MCF 10A (cell line): Measurements from ENCODE around the gene GPR137C. TPM values are rescaled to one million over a fixed set of nuclear protein-coding genes. Genes with fewer than 3 reads are reported as not detected.

Source experiments
- BruUV-seq: library from RNA; stranded (reverse); fragments of 400-500 nt; replicated peaks from 2 replicates; lab custom pipeline; 2021; lab: Mats Ljungman, UMichigan
- CTCF ChIA-PET: fragments of 300-600 bp; sonication (Branson Sonifier 250); formaldehyde crosslinking; extraction: SDS; loops from one replicate; lab custom pipeline; 2021; ENCODE audit warnings: antibody characterized with exemption, inconsistent platforms; lab: Yijun Ruan, JAX
- POLR2A ChIA-PET: fragments of 300-600, 350-650 bp; sonication (Branson Sonifier 250); formaldehyde crosslinking; extraction: SDS; loops from one replicate; lab custom pipeline; 2020; ENCODE audit warnings: antibody characterized with exemption, inconsistent platforms; lab: Yijun Ruan, JAX
- DNase-seq: peaks from one replicate; pipeline ENCODE4 v3.0.0-alpha.2; 2018; ENCODE audit not compliant: unreplicated experiment
- H3K27ac Mint-ChIP-seq: one replicate; pipeline ENCODE4 v1.8.0; 2022; ENCODE audit warnings: mild to moderate bottlenecking, low read depth, mixed read lengths; ENCODE audit not compliant: unreplicated experiment
- H3K27me3 Mint-ChIP-seq: one replicate; pipeline ENCODE4 v1.8.0; 2022; ENCODE audit warnings: mixed read lengths; ENCODE audit not compliant: insufficient read depth, unreplicated experiment
- H3K36me3 Mint-ChIP-seq: one replicate; pipeline ENCODE4 v1.8.0; 2022; ENCODE audit warnings: mild to moderate bottlenecking, moderate library complexity, mixed read lengths; ENCODE audit not compliant: insufficient read depth, unreplicated experiment
- H3K4me1 Mint-ChIP-seq: one replicate; pipeline ENCODE4 v1.8.0; 2022; ENCODE audit warnings: mixed read lengths; ENCODE audit not compliant: insufficient read depth, unreplicated experiment
- H3K4me3 Mint-ChIP-seq: one replicate; pipeline ENCODE4 v1.8.0; 2022; ENCODE audit warnings: mild to moderate bottlenecking, moderate library complexity, mixed read lengths; ENCODE audit not compliant: unreplicated experiment
- H3K9me3 Mint-ChIP-seq: one replicate; pipeline ENCODE4 v1.8.0; 2022; ENCODE audit warnings: mixed read lengths; ENCODE audit not compliant: unreplicated experiment
- intact Hi-C: fragments of 100-400 bp; cut with micrococcal nuclease; formaldehyde crosslinking; loops from 2 replicates; pipeline ENCODE4 v1.14.1; 2022
- total RNA-seq: library from RNA; stranded (reverse); gene quantifications from 2 replicates; pipeline ENCODE4 v1.2.3, GENCODE V29; 2022
- TF ChIP-seq, protein P1 (sequence below): fragments of 200-600 bp; IDR thresholded peaks from one replicate; pipeline ENCODE4 v1.8.0; 2022; ENCODE audit warnings: antibody characterized with exemption, mild to moderate bottlenecking; ENCODE audit not compliant: unreplicated experiment

Gene GPR137C
- total RNA-seq, 1 experiment from 2014 or later, result not detected

DNA sequence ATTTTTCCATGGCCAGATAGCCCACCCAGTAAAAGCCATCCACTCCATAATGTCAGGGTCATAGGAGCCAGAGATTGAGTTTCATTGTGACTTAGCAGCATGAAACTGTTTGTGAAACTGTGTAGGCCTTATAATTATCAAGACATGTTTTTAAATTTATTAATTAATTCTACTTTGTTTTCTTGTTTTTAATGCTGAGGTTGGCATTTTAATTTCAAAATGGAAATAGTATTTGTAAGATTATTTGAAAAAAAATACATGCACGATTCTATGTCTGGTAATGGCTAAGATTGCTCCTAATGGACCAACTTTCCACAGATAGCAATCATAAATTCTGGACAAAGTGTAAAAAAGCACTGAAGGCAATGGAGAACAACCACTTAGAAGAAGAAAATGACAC lies 67.1 kb downstream of the GPR137C start:
- Mint-ChIP-seq H3K27me3 (no peaks in the 10 kb centered on the region), H3K4me1 (no peaks in the 10 kb centered on the region), H3K27ac (no peak overlapping the region), H3K9me3 (no peaks in the 10 kb centered on the region), H3K4me3 (no peak overlapping the region), H3K36me3 (no peaks in the 10 kb centered on the region)
- ChIA-PET CTCF (no interaction called here), POLR2A (no interaction called here)
- TF ChIP-seq, protein P1, sequence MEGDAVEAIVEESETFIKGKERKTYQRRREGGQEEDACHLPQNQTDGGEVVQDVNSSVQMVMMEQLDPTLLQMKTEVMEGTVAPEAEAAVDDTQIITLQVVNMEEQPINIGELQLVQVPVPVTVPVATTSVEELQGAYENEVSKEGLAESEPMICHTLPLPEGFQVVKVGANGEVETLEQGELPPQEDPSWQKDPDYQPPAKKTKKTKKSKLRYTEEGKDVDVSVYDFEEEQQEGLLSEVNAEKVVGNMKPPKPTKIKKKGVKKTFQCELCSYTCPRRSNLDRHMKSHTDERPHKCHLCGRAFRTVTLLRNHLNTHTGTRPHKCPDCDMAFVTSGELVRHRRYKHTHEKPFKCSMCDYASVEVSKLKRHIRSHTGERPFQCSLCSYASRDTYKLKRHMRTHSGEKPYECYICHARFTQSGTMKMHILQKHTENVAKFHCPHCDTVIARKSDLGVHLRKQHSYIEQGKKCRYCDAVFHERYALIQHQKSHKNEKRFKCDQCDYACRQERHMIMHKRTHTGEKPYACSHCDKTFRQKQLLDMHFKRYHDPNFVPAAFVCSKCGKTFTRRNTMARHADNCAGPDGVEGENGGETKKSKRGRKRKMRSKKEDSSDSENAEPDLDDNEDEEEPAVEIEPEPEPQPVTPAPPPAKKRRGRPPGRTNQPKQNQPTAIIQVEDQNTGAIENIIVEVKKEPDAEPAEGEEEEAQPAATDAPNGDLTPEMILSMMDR, result no peak
- intact Hi-C loops, result no loop called here
- no peak for DNase-seq
- no TSS peak for BruUV-seq

DNA sequence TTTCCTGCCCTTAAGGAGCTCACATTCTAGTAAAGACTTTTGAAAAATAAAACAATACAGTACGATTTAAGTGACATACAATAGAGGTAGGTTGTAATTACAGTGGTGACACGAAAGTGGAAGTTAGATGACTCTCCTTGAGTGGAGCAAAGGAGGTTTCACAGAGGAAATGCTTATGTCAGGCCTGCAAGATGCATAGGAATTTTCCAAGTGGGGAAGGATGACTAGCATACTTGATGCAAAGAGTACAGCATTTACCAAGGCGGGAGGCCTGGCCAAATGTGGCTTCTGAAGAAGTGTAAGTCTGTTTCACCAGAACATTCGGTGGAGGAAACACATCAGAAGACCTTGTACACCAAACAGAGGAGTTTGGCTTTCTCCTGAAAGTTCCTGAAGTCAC lies 87.5 kb downstream of the GPR137C start:
- POLR2A ChIA-PET, result interaction anchor here (0.6 to 0.7 kb wide), 2 partner anchors 317 to 552 kb away, joined by 3 read pairs; no protein-coding TSS in a partner anchor

GRCh38 chr14:52641745-52642144 lies 89.1 kb downstream of the GPR137C start:
- no peaks in the 10 kb centered on the region for H3K4me1 Mint-ChIP-seq
- no peak overlapping the region for H3K4me3 Mint-ChIP-seq
- TF ChIP-seq, protein P1, result no peak
- peaks cover 14% of the 10 kb centered on the region for H3K9me3 Mint-ChIP-seq
- H3K27ac Mint-ChIP-seq, result no peak overlapping the region
- peaks cover 34% of the 10 kb centered on the region for H3K36me3 Mint-ChIP-seq
- DNase-seq, result no peak
- H3K27me3 Mint-ChIP-seq, result no peaks in the 10 kb centered on the region
- CTCF ChIA-PET, result no interaction called here
- POLR2A ChIA-PET, result no interaction called here
- intact Hi-C loops, result no loop called here
- no TSS peak for BruUV-seq

More for the DNA sequence above, 87.5 kb downstream of the GPR137C start:
- H3K27me3 Mint-ChIP-seq, result no peaks in the 10 kb centered on the region
- CTCF ChIA-PET, result interaction anchor here (0.6 kb wide), 2 partner anchors 47 to 1812 kb away, joined by 3 to 5 read pairs; no protein-coding TSS in a partner anchor
- no peak overlapping the region for H3K27ac Mint-ChIP-seq
- H3K4me1 Mint-ChIP-seq, result no peaks in the 10 kb centered on the region
- peaks cover 18% of the 10 kb centered on the region for H3K36me3 Mint-ChIP-seq
- TF ChIP-seq, protein P1, result no peak
- H3K9me3 Mint-ChIP-seq, result peaks cover 14% of the 10 kb centered on the region
- no peak overlapping the region for H3K4me3 Mint-ChIP-seq
- BruUV-seq, result no TSS peak
- intact Hi-C loops, result no loop called here
- DNase-seq, result no peak

GRCh38 chr14:52649511-52649910 lies 96.9 kb downstream of the GPR137C start:
- no TSS peak for BruUV-seq
- intact Hi-C loops, result no loop called here
- POLR2A ChIA-PET, result interaction anchor here (0.6 to 0.7 kb wide), 2 partner anchors 145 to 931 kb away, joined by 3 read pairs; no protein-coding TSS in a partner anchor

More at GRCh38 chr14:52649511-52649910, 96.9 kb downstream of the GPR137C start:
- Mint-ChIP-seq H3K36me3 (peaks cover 66% of the 10 kb centered on the region), H3K27me3 (no peaks in the 10 kb centered on the region), H3K4me3 (no peak overlapping the region), H3K27ac (no peak overlapping the region), H3K4me1 (no peaks in the 10 kb centered on the region), H3K9me3 (no peaks in the 10 kb centered on the region)
- CTCF ChIA-PET, result no interaction called here
- no peak for DNase-seq
- TF ChIP-seq, protein P1, result no peak
